Activated T-cell treated with anti-CD3 and anti-CD28 coated beads for 24 hours (primary cell): Measurements from ENCODE around the gene MFSD12.
"Not testable (repeated sequence)": the region's sequence is repeated elsewhere in the genome, so short reads cannot be mapped to it uniquely, and the experiment has no call there.

Source experiments
- DNase-seq: peaks from one replicate; pipeline ENCODE4 v3.0.0-alpha.2; 2020; ENCODE audit warnings: low read depth

Gene MFSD12

GRCh38 chr19:3584036-3584802 lies 26.8 kb upstream of the MFSD12 start:
- not testable (repeated sequence) for DNase-seq

- not testable (repeated sequence) for DNase-seq
Measured at GRCh38 chr19:3581792-3582191, 24.4 kb upstream of the MFSD12 start.

GRCh38 chr19:3580156-3580934 lies 23.0 kb upstream of the MFSD12 start:
- no peak for DNase-seq

- no peak for DNase-seq
Measured at GRCh38 chr19:3578390-3578789, 21.0 kb upstream of the MFSD12 start.

GRCh38 chr19:3577723-3578344 lies 20.4 kb upstream of the MFSD12 start:
- no peak for DNase-seq

GRCh38 chr19:3576696-3577443 lies 19.5 kb upstream of the MFSD12 start:
- DNase-seq: no peak

DNA sequence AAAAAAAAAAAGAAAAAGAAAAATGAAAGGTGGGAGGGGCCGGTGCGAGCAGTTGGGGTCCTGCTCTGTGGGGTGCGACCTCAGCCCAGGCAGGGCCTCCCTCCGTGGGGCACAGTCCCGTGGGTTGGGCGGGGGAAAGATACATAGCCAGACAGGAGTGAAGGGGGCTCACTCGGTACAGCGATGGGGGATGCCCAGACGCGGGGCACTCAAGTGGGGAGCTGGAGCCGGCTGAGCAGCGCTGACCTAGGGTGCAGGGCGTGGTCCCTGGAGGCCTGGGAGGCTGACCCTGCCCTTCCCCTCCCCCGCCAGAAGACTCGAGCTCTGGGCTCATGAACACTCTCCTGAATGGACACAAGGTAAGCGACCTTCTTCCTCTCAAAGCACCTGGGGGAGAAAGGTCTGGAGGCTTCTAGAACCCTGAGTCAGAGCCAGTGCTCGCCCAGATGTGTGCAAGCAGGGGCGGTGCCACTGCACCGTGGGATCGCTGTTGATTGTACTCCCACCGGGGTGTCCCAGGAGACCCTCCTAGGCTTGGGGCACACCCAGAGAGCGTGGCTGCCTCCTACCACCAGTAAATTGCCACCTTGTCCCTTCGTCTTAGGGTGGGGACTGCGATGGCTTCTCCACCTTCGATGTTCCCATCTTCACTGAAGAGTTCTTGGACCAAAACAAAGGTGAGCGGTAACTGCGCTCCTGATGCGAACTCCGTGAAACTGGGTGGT lies 18.7 kb upstream of the MFSD12 start:
- no peak for DNase-seq

DNA sequence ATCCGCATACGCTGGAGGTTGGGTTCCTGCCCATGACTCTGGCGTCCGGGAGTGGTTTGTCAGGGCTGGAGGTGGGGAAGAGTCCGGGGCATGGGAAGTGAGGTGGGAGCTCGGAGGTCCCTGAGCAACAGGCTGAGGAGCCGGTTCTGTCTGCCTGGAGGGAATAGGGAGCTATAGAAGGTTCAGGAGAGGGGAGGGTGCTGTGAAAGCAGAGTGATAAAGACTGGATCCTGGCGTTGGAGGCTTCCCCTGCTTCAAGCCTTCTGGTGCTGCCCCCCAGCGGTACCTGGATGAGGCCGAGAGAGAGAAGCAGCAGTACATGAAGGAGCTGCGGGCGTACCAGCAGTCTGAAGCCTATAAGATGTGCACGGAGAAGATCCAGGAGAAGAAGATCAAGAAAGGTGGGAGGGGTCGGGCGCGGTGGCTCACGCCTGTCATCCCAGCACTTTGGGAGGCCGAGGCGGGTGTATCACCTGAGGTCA lies 17.9 kb upstream of the MFSD12 start:
- no peak for DNase-seq

GRCh38 chr19:3573858-3574637 lies 16.7 kb upstream of the MFSD12 start:
- peak; percentile 74 for DNase-seq

- DNase-seq: no peak
Measured at GRCh38 chr19:3573162-3573857, 15.9 kb upstream of the MFSD12 start.

- DNase-seq: no peak
Measured at GRCh38 chr19:3572855-3573161, 15.4 kb upstream of the MFSD12 start, which contains the start of gene HMG20B. TSS of gene HMG20B (plus strand) at chr19:3572944. CDS start at chr19:3573310, 366 bp downstream.

DNA sequence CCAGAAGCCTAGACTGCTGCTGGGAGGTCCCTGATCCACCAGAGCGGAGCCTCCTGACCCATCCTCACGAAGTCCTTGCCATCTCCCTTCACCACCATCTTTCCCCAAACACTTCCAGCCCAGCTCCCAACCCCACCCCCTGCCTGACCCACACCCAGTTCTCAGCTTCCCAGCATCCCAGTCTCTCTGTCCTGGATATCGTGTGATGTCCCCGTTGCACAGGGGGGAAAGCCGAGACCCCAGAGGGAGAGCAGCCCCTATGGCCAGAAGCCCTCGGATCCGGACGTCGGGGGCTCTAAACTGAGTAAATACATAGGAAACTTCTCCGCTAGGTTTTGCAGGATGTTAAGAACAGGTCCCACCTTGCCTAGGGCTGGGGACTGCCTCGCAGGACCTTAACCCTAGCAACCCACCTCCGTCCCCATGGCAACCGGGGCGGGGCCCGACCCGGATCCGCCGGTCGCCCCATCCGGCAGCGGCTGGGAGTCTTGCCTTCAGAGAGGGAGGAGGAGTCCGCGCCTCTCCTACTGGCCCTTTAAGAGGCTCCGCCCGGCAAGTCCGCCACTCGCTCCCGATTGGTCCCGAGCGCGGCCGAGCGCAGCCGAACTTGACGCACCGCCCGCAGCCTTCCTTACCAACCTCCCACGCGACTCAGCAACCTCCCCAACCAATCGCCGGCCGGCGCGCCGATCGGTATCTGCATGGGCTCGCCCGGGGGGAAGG lies 14.9 kb upstream of the MFSD12 start:
- DNase-seq: peak; percentile 100

DNA sequence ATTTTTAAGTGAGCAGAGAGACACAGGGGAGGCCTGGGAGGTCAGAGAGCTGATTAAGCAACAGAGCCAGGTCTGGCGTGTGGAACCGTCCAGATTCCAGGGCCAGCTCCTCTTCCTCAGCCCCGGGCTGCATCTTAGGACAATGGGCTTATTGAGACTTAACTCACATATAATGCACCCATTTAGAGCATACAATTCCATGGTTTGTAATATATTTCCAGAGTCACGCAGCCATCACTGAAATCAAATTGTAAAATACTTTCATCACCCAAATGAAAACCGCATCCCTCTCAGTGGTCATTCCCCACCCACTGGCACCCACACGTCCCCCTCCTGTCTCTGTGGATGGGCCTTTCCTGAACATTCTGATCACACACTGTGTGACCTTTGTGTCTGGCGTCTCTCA lies 13.2 kb upstream of the MFSD12 start:
- no peak for DNase-seq

GRCh38 chr19:3570042-3570441 lies 12.7 kb upstream of the MFSD12 start:
- not testable (repeated sequence) for DNase-seq

DNA sequence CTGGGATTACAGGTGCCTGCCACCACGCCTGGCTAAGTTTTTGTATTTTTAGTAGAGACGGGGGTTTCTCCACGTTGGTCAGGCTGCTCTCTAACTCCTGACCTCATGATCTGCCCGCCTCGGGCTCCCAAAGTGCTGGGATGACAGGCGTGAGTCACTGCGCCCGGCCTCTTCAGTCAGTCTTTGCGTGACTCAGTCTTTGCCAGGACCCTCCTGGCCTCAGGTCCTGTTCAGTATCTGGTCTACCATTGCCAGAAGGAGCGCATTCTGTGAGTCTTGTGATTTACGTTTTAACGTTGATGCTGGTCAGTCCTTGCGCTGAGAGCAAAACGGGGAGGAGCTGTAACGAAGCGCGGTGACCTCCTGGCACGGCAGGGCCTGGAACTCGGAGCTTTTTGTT lies 7.8 kb upstream of the MFSD12 start:
- no peak for DNase-seq

DNA sequence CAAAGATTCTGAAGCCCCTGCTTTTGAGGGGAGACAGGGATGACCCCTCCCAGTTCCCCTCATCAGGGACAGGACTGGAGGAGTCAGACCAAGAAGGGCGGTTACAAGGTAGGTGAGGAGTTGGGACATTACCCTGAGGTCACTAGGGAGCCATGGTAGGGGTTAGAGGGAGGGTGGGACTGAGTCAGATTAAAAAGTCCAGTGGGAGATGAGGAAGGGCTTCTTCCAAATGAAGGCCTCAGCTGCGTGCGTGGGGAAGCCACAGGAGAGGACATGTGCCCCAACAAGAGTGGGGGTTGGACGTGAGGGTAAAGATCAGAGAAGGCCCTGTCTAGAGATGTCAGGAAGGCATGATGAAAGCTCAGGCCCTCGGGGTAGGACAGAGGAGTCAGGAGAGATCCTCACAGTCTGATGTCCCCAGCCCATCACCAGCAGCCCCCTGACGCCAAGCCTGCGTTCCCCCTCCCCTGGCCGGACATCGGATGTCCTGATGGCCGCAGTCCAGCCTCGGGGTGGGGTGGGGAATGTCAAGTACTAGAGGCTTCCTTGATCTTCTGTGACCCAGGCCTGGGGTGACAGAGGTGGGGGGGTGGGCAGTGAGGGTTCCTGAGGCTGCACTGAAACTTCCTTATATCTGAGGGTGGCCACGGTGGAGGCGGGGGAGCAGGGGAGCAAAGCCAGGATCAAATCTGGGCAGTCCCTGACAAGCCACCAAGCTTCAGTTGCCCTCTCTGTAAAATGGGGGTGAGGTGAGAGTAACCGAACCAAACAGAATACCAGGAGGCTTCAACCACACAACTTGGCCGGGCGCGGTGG lies 6.5 kb upstream of the MFSD12 start:
- DNase-seq: no peak

DNA sequence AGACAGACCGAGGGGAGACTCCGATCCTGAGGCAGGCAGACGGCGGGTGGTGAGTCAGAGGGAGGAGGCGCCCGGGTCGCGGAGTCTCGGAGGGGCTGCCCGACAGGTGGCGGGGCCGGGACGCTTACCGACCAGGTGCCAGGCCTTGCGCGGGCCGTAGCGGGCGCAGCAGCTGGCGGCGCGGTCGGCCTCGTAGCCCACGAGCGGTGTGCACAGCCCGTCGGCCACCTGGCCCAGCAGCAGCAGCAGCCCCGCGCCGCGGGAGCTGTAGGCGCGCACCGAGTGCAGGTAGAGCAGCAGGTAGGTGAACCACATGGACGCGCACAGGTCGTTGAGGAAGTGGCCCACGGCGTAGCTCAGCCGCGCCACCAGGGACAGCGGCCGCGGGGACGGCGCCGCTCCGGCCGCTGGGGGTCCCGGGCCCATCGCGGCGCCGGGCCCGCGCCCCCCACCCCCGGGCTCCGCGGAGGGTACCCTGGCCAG lies 367 bp downstream of the MFSD12 start:
- peak; percentile 59 for DNase-seq

GRCh38 chr19:3556423-3556977 lies 886 bp downstream of the MFSD12 start:
- DNase-seq: no peak
